RWPE2 (cell line): ENCODE data around the gene MYBPC2.

Experiments used
- ATAC-seq: fragments of 200-7000 bp; cut with Tn5 transposase; 3 replicates; pipeline ENCODE4 v1.9.1; 2021; ENCODE audit warnings: low read depth
- DNase-seq: peaks from one replicate; pipeline ENCODE4 v3.0.0-alpha.2; 2020; ENCODE audit warnings: low spot score
- H3K27ac ChIP-seq: fragments of 450-650 bp; 2 replicates; pipeline ENCODE4 v1.5.1; 2017; ENCODE audit warnings: mild to moderate bottlenecking; ENCODE audit not compliant: poor library complexity, severe bottlenecking
- H3K27me3 ChIP-seq: fragments of 250-450 bp; sonication (Bioruptor Pico); 2 replicates; pipeline ENCODE4 v1.5.1; 2021; ENCODE audit warnings: mild to moderate bottlenecking, moderate library complexity; ENCODE audit not compliant: insufficient read depth, poor library complexity, severe bottlenecking
- H3K36me3 ChIP-seq: fragments of 250-450 bp; sonication (Bioruptor Pico); 2 replicates; pipeline ENCODE4 v1.5.1; 2020; ENCODE audit warnings: low read depth, mild to moderate bottlenecking, moderate library complexity
- H3K4me1 ChIP-seq: fragments of 250-450 bp; sonication (Bioruptor Pico); 2 replicates; pipeline ENCODE4 v1.5.1; 2021; ENCODE audit warnings: mild to moderate bottlenecking, moderate library complexity; ENCODE audit not compliant: insufficient read depth, poor library complexity, severe bottlenecking
- H3K4me3 ChIP-seq: fragments of 250-450 bp; sonication (Bioruptor Pico); 2 replicates; pipeline ENCODE4 v1.5.1; 2021; ENCODE audit warnings: mild to moderate bottlenecking, moderate library complexity; ENCODE audit not compliant: severe bottlenecking
- H3K9me3 ChIP-seq: fragments of 250-450 bp; sonication (Bioruptor Pico); 2 replicates; pipeline ENCODE4 v1.5.1; 2021; ENCODE audit warnings: mild to moderate bottlenecking, moderate library complexity; ENCODE audit not compliant: severe bottlenecking
- TF ChIP-seq, protein P1 (sequence below): fragments of 450-650 bp; IDR thresholded peaks from one replicate; pipeline ENCODE4 v1.5.1; 2017; ENCODE audit warnings: mild to moderate bottlenecking, moderate library complexity; ENCODE audit not compliant: poor library complexity, severe bottlenecking

Gene MYBPC2

DNA sequence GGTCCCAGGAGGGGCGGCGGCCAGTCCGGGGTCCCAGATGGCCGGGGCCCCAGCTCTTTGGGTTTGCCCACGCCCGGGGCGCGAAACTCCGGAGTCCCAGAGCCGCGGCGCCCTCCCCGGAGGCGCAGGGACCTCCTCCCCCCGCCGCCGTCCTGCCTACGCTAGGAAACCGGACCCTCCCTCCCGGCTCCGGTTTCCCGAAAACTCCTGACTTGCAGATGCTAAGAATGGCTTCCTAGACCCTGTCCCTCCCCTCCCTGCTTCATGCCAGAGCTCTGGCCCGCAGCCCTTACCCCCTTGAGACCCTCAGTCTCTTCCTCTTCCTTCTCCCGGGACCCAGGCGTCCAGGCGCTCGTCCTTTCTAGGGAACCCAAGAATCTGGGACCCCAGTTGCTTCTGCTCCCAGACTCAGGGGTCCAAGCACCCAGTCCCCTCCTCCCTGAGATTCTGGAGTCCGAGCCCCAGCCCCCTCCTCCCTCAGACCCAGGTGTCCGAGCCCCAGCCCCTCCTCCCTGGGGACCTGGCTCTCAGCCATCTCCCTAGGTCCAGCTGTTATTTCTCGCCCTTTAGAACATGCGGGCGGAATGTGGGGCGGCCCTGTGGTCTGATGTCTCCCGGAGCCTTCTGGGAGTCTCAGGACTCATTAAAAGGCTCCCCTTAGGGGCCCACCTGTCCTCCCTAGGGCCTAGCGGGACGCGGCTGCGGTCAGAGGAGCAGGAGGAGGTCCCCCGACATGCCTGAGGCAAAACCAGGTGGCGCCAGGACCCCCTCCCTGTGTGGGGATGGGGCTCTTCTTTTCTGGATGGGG, at the start of gene MYBPC2:
Gene MYBPC2 (plus strand): TSS at position 672 of the 808 bp plus-strand sequence. CDS start 62 bp downstream, at position 734.
- Histone ChIP-seq H3K4me3 (peak within 1 kb of the TSS; percentile 32), H3K27ac (no peak within 1 kb of the TSS), H3K4me1 (no peaks in the 10 kb centered on the region), H3K27me3 (peaks cover 9% of the 10 kb centered on the region), H3K36me3 (no peaks in the 10 kb centered on the region), H3K9me3 (no peaks in the 10 kb centered on the region)
- DNase-seq (no peak), ATAC-seq (peak; percentile 8; the same call in 2 of the 3 replicates)
- TF ChIP-seq, protein P1, sequence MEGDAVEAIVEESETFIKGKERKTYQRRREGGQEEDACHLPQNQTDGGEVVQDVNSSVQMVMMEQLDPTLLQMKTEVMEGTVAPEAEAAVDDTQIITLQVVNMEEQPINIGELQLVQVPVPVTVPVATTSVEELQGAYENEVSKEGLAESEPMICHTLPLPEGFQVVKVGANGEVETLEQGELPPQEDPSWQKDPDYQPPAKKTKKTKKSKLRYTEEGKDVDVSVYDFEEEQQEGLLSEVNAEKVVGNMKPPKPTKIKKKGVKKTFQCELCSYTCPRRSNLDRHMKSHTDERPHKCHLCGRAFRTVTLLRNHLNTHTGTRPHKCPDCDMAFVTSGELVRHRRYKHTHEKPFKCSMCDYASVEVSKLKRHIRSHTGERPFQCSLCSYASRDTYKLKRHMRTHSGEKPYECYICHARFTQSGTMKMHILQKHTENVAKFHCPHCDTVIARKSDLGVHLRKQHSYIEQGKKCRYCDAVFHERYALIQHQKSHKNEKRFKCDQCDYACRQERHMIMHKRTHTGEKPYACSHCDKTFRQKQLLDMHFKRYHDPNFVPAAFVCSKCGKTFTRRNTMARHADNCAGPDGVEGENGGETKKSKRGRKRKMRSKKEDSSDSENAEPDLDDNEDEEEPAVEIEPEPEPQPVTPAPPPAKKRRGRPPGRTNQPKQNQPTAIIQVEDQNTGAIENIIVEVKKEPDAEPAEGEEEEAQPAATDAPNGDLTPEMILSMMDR = no peak

DNA sequence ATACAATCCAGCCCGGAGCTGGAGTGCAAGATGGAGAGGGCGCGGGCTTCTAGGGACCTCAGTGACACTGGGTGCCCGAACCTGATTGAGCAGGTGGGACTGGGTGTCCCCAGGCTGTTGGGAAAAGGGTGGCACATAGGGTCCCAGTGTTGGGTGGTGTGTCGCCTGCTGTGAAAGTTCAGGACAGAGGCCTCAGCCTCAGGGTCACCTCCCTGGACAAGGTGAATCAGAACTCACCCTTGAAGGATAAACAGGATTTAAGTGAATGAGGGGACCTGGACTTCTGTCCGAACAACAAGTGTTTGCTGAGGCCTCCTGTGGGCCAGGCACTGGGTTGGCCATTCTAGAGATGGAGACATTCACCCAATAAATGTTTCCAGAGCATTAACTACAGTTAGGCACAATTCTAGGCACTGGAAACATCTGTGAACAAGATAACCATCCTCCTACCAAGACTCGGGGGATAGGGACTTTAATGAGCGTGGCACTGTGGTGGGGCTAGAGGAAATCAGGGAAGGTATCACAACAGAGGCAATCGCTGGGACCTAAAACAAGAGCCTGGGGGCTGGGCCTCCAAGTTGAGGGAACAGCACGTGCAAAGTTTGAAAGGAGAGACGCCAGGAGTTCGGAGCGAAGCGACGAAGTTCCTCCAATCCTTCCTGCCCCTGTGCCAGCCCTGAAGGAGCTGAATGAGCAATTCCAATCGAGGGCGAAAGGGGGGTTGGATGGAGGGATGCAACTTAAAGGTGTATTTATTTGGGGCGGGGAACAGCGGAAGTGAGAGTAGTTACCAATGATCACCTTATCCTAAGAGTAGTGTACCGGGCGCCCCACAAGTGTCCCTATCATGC, 49.5 kb upstream of the MYBPC2 start:
- Histone ChIP-seq H3K9me3 (no peaks in the 10 kb centered on the region), H3K4me3 (peak overlapping the region; percentile 61), H3K4me1 (no peaks in the 10 kb centered on the region), H3K27ac (peak overlapping the region; percentile 47), H3K36me3 (peaks cover 39% of the 10 kb centered on the region), H3K27me3 (no peaks in the 10 kb centered on the region)
- ATAC-seq (no peak; the same call in 1 of the 3 replicates), DNase-seq (no peak)
- TF ChIP-seq, protein P1 = no peak

DNA sequence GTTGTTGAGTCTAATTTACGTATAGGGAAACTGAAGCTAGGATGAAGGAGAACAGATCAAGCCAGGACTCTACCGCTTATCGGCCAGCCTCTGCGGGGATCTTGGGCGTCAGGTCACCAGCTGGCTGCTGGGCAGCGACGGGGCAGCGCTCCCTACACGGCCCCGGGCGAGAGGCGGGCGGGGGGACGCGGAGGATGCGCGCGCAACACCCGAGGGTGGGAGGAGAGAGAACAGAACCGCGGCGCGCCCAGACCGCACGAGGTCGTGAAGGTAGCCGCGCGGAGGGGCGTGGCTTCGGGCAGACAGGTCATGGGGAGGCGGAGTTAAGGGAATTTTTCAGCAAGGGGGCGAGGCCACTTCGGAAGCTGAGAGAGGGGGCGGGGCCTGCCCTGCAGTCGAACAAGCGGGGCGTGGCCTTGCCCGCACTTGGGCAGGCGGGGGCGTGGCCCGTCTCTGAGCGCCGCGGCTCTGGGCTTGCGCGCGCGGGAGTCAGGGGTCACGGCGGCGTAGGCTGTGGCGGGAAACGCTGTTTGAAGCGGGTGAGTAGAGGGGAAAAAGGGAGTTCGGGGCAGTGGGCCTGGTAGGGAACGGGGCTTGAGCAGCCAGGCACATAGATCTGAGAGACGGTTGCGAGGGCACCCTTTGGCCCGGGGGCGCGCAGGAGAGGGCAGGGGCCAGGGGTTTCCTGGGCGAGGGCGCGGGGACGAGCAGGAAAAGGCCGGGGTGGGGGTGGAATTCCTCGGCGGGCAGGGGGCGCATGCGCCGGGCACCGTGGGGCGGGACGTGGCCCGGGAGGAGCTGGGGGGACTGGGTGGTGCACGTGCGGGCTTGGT, 48.6 kb upstream of the MYBPC2 start, which contains the start of gene POLD1:
Gene POLD1 (plus strand): TSS at position 496 of the 833 bp plus-strand sequence. CDS start 14,505 bp downstream, outside the sequence.
- TF ChIP-seq, protein P1 = no peak
- peak; percentile 97 for DNase-seq
- Histone ChIP-seq H3K4me3 (peak within 1 kb of the TSS; percentile 61), H3K27ac (peak within 1 kb of the TSS; percentile 47), H3K27me3 (no peaks in the 10 kb centered on the region), H3K36me3 (peaks cover 36% of the 10 kb centered on the region), H3K4me1 (no peaks in the 10 kb centered on the region), H3K9me3 (no peaks in the 10 kb centered on the region)
- ATAC-seq = peak; percentile 80

DNA sequence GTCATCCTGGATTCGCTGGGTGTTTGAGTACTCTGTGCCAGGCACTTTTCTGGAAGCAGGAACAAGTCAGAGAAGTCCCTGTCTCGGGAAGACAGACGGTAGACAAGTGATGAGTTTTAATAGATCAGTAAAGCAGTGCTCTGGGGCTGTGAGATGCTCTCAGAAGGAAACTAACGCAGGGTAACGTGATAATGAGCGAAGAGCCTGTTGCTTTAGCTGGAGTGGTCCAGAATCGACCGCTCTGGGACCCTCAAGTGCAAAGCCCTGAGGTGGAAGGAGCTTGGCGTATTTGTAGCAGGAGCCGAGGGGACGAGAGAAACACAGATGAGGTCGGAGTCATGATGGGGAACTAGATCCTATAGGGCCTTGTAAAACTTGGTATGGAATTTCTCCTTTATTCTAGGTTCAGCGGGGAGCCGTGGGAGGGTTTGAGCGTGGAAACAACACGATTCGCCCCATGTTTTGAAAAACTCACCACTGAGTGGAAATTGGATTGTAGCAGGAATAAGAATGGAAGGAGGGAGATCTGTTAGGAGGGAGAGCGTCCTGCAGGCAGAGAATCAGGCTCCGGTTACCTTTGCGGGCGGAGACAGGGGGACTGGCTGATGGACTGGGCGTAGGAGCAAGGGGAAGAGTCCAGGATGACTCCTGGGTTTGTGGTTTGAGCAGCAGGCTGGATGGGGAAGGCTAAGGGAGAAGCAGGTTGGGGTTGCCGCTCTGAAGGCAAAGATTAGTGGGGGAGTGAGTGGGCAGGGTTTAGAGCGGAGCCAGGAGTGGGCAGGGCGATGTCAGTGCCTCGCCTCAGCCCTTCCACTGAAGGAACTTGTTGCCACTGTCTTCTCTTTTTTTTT, 47.8 kb upstream of the MYBPC2 start:
- Histone ChIP-seq H3K4me3 (peak overlapping the region; percentile 61), H3K27ac (peak overlapping the region; percentile 47), H3K9me3 (no peaks in the 10 kb centered on the region), H3K27me3 (no peaks in the 10 kb centered on the region), H3K4me1 (no peaks in the 10 kb centered on the region), H3K36me3 (peaks cover 31% of the 10 kb centered on the region)
- ATAC-seq (peak; percentile 4; the same call in 2 of the 3 replicates), DNase-seq (no peak)
- TF ChIP-seq, protein P1 = no peak
